Psoas muscle (tissue), 8 donors: ENCODE measurements around the gene BMP5. TPM values are rescaled to one million over a fixed set of nuclear protein-coding genes. Genes with fewer than 3 reads are reported as not detected.

Experiments used
- ATAC-seq, 4 donors: fragments of 200-7000 bp; cut with Tn5 transposase; one replicate each; pipeline ENCODE4 v1.9.1; 2020; ENCODE audit warnings: moderate library complexity in 3 of 4, mild to moderate bottlenecking in 2 of 4
- DNase-seq, 2 donors: peaks; one replicate each; pipeline ENCODE4 v3.0.0-alpha.2; 2020
- H3K27ac ChIP-seq: fragments of 200-600 bp; one replicate; pipeline ENCODE4 v1.8.0; 2022
- H3K27me3 ChIP-seq, 3 donors: fragments of 200-600 bp in 1 of 3; one replicate each; pipeline versions ENCODE4 v1.6.1 to v1.8.0; 2013 to 2022; ENCODE audit warnings: low read length in 2 of 3, mild to moderate bottlenecking in 2 of 3, moderate library complexity in 1 of 3; ENCODE audit not compliant: insufficient read depth in 3 of 3
- H3K36me3 ChIP-seq, 2 donors: fragments of 200-600 bp in 1 of 2; one replicate each; pipeline versions ENCODE4 v1.6.1 to v1.8.0; 2013 to 2022; ENCODE audit warnings: low read depth in 1 of 2, mild to moderate bottlenecking in 1 of 2, moderate library complexity in 1 of 2; ENCODE audit not compliant: insufficient read depth in 1 of 2
- H3K4me1 ChIP-seq: fragments of 200-600 bp; one replicate; pipeline ENCODE4 v1.8.0; 2022
- H3K4me3 ChIP-seq: fragments of 200-600 bp; one replicate; pipeline ENCODE4 v1.8.0; 2022; ENCODE audit warnings: mild to moderate bottlenecking
- H3K9me3 ChIP-seq: fragments of 200-600 bp; one replicate; pipeline ENCODE4 v1.8.0; 2022
- WGBS, 3 donors: extraction: QIAGEN DNeasy Blood & Tissue Kit; methylation state at CpG; one replicate each; pipeline versions ENCODE4 v1.1.6 to v1.1.7; 2013; 5-methylcytosine and 5-hydroxymethylcytosine counted together
- intact Hi-C, 2 donors: fragments of 100-400 bp; cut with DNase I; formaldehyde crosslinking; loops; one replicate each; pipeline versions ENCODE4 v1.11.0 to v1.14.2; 2022
- polyA plus RNA-seq, 3 donors: library from polyadenylated mRNA; stranded (reverse); fragments of 200-250 nt; gene quantifications; one replicate each; pipeline ENCODE4 v1.2.3, GENCODE V29; 2013
- total RNA-seq, 4 donors: library from RNA; stranded (reverse); fragmentation: NEBNext Ultra II Directional in 2 of 4; extraction: Animal tissue kit (Norgen Biotek cat#: 25700) in 2 of 4; gene quantifications; one replicate each; pipeline versions ENCODE4 v1.2.1 to v1.2.4, GENCODE V29; 2021 to 2023
- TF ChIP-seq, protein P1 (sequence below): fragments of 200-600 bp; IDR thresholded peaks from one replicate; pipeline ENCODE4 v1.8.0; 2022; ENCODE audit warnings: antibody characterized with exemption
- donor health status: healthy with polysubstance abuse.
- donor health status: DM: no; HTN: no; CAD: no; lungs with moderate emphysema.
- donor health status: Bipolar disorder and iron deficiency.
- donor health status: healthy.
- donor health status: DM: yes; HTN: yes; CAD: no.
- donor health status: DM: no; HTN: no; CAD: no.
- donor health status: DM: no; HTN: no; CAD: no.
- donor health status: DM: yes; HTN: yes; CAD: no.

BMP5 gene
- total and polyA plus RNA-seq, 7 donors, result 0.76 to 3.5 (median 1.5) TPM

DNA sequence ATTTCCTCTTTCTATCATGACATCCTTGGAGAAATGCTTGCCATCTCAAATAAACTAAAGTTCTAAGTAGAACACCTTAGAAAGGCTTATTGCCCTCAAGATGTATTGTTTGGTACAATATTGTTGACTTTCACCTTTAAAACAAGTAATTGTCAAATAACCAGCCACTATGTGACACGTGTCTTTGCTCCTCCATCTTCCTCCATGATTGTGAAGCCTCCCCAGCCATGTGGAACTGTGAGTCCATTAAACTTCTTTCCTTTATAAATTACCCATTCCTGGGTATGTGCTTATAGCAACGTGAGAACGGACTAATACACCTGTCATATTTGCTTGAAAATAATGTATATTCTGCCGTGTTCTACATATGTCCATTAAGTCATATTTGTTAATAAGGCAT lies 126.5 kb downstream of the BMP5 start:
- no peak overlapping the region for H3K4me3 ChIP-seq
- no peaks in the 10 kb centered on the region for H3K4me1 ChIP-seq
- WGBS, 3 donors, result 80 to 83% (median 80%) methylated on average over 4 of the region's 4 CpGs
- H3K9me3 ChIP-seq, result no peaks in the 10 kb centered on the region
- intact Hi-C loops, result no loop called here
- H3K36me3 ChIP-seq, result no peaks in the 10 kb centered on the region
- H3K27ac ChIP-seq, result no peak overlapping the region
- DNase-seq (no peak), ATAC-seq (no peak)
- TF ChIP-seq, protein P1, sequence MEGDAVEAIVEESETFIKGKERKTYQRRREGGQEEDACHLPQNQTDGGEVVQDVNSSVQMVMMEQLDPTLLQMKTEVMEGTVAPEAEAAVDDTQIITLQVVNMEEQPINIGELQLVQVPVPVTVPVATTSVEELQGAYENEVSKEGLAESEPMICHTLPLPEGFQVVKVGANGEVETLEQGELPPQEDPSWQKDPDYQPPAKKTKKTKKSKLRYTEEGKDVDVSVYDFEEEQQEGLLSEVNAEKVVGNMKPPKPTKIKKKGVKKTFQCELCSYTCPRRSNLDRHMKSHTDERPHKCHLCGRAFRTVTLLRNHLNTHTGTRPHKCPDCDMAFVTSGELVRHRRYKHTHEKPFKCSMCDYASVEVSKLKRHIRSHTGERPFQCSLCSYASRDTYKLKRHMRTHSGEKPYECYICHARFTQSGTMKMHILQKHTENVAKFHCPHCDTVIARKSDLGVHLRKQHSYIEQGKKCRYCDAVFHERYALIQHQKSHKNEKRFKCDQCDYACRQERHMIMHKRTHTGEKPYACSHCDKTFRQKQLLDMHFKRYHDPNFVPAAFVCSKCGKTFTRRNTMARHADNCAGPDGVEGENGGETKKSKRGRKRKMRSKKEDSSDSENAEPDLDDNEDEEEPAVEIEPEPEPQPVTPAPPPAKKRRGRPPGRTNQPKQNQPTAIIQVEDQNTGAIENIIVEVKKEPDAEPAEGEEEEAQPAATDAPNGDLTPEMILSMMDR, result no peak
- H3K27me3 ChIP-seq, result peaks cover 0 to 2% (median 0%) of the 10 kb centered on the region in 3 donors

DNA sequence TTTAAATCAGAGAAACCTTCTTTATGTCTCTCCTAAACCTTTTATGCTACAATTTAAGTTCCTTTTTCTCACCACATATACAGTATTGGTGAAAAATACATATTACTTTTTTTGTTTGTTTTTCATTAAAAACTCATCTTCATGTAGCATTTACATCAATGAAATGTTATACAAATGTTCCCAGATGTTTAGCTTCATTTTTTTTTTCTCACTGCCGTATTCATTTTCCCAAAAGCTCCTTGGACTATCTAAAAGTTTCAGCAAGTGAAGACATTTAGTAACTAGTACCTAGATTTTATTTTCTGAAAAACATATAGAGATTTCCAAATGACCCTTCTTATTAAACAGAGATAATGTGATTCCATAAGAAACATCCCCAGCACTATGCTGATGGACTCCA lies 128.9 kb downstream of the BMP5 start:
- Histone ChIP-seq H3K4me3 (no peak overlapping the region), H3K27ac (no peak overlapping the region), H3K9me3 (no peaks in the 10 kb centered on the region), H3K4me1 (no peaks in the 10 kb centered on the region), H3K36me3 (no peaks in the 10 kb centered on the region), H3K27me3 (peaks cover 0 to 2% (median 0%) of the 10 kb centered on the region in 3 donors)
- TF ChIP-seq, protein P1, result no peak
- ATAC-seq (no peak), DNase-seq (no peak)
- WGBS, 3 donors, result 63 to 82% (median 66%) methylated on average over 1 of the region's 1 CpG
- intact Hi-C loops, result no loop called here

DNA sequence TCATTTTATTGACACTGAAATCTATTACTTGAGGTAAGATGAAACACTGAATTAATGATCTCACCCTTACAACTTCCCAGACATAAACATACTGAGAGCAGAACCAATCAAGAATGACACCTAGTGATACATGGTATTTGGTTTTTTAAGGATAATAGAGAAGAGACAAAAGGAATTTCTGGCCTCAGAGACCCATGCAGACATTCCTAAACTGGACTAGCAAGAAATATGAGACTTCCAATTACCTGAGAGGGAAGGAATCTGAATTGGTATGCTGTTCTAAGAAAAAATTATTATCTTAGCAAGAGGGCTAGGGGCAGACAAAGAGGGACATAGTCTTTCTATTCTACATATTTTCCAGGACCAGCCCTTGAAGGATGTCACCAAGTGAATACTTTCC lies 141.1 kb downstream of the BMP5 start:
- Histone ChIP-seq H3K27me3 (no peaks in the 10 kb centered on the region), H3K4me3 (no peak overlapping the region), H3K36me3 (no peaks in the 10 kb centered on the region), H3K9me3 (no peaks in the 10 kb centered on the region), H3K4me1 (no peaks in the 10 kb centered on the region), H3K27ac (no peak overlapping the region)
- ATAC-seq (no peak), DNase-seq (no peak)
- TF ChIP-seq, protein P1, result no peak
- intact Hi-C loops, result no loop called here

DNA sequence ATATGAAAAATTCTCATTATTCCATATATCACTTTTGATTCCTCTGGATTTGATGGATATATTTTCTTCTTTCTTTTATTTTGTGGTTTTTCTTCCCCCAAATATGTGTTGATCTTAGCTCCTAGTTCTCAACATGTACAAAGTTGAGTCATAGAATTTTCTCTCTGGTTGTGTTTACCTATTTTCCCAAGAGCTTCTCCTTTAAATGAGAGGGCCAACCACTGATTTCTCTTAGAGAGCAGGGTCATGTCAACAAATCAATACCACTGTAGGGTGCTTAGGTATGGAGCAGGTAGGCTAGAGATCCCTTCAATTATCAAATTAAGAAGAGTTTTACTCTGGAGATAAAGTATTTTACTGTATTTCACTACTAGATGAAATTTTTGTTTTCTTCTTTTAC lies 145.7 kb downstream of the BMP5 start:
- intact Hi-C loops, result no loop called here
- TF ChIP-seq, protein P1, result no peak

DNA sequence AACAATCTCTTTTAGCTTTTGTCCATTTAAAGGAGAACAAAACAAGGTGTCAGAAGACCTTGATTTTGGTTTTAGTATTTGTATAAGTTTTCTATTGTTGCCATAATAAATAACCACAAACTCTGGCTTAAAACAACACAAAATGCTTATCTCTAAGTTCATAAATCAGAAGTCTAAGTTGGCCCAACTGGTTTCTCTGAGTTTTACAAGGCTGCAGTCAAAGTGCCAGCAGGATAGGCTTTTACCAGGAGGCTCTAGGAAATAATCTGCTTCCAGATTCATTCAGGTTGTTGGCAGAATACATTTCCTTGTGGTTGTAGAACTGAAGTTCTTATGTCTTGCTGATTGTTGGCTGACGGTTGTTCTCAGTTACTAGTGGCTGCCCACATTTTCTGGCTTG lies 149.2 kb downstream of the BMP5 start:
- Histone ChIP-seq H3K27ac (no peak overlapping the region), H3K27me3 (no peaks in the 10 kb centered on the region), H3K4me1 (no peaks in the 10 kb centered on the region), H3K4me3 (no peak overlapping the region), H3K36me3 (no peaks in the 10 kb centered on the region), H3K9me3 (no peaks in the 10 kb centered on the region)
- ATAC-seq (no peak), DNase-seq (no peak)
- intact Hi-C loops, result no loop called here
- WGBS, 3 donors, result 43 to 67% (median 54%) methylated on average over 1 of the region's 1 CpG
- TF ChIP-seq, protein P1, result no peak

More for the DNA sequence above, 145.7 kb downstream of the BMP5 start:
- no peak overlapping the region for H3K27ac ChIP-seq
- no peaks in the 10 kb centered on the region for H3K9me3 ChIP-seq
- no peak for DNase-seq
- ATAC-seq, result no peak
- no peaks in the 10 kb centered on the region for H3K27me3 ChIP-seq
- H3K4me1 ChIP-seq, result no peaks in the 10 kb centered on the region
- H3K4me3 ChIP-seq, result no peak overlapping the region
- H3K36me3 ChIP-seq, result no peaks in the 10 kb centered on the region
